GM12864 (cell line): ENCODE results near the gene DIP2C.

ENCODE experiments used
- DNase-seq: peaks from one replicate; pipeline ENCODE4 v3.0.0-alpha.2; 2011; ENCODE audit warnings: low read depth
- H3K4me3 ChIP-seq: 2 replicates; pipeline ENCODE4 v1.5.1; 2011; ENCODE audit warnings: mild to moderate bottlenecking, low read depth, low read length, control low read depth
- CTCF ChIP-seq: IDR thresholded peaks from 2 replicates; pipeline ENCODE4 v1.5.1; 2011; ENCODE audit warnings: low read depth, mild to moderate bottlenecking, moderate library complexity, low read length, control low read depth, inconsistent platforms; ENCODE audit errors: missing control alignments

DIP2C gene

GRCh38 chr10:665579-666091, 23.8 kb downstream of the DIP2C start:
- TF ChIP-seq CTCF, result no peak
- no peak for DNase-seq
- H3K4me3 ChIP-seq, result no peak overlapping the region

GRCh38 chr10:664893-665292, 24.6 kb downstream of the DIP2C start:
- no peak for DNase-seq
- no peak for TF ChIP-seq CTCF
- H3K4me3 ChIP-seq, result no peak overlapping the region

GRCh38 chr10:664301-664700, 25.2 kb downstream of the DIP2C start:
- no peak for DNase-seq
- no peak overlapping the region for H3K4me3 ChIP-seq
- no peak for TF ChIP-seq CTCF

- no peak for DNase-seq
- no peak for TF ChIP-seq CTCF
- no peak overlapping the region for H3K4me3 ChIP-seq
These were observed 25.6 kb downstream of the DIP2C start for GRCh38 chr10:663831-664251.

- no peak overlapping the region for H3K4me3 ChIP-seq
- DNase-seq, result no peak
- TF ChIP-seq CTCF, result no peak
These were observed 26.1 kb downstream of the DIP2C start for GRCh38 chr10:663466-663751.

- no peak for DNase-seq
- no peak overlapping the region for H3K4me3 ChIP-seq
- no peak for TF ChIP-seq CTCF
These were observed 26.6 kb downstream of the DIP2C start for GRCh38 chr10:662686-663465.

- TF ChIP-seq CTCF, result no peak
- no peak for DNase-seq
These were observed 27.3 kb downstream of the DIP2C start for GRCh38 chr10:662223-662605.

More at GRCh38 chr10:662223-662605, 27.3 kb downstream of the DIP2C start:
- no peak overlapping the region for H3K4me3 ChIP-seq
